Vagina (tissue), 2 donors: ENCODE measurements around the gene PWWP2B. TPM values are rescaled to one million over a fixed set of nuclear protein-coding genes. Genes with fewer than 3 reads are reported as not detected.
A peak's percentile ranks its signal among the peaks of the same experiment; 100 is the strongest.
"Not testable (repeated sequence)": the region's sequence is repeated elsewhere in the genome, so short reads cannot be mapped to it uniquely, and the experiment has no call there.

Source experiments
- DNase-seq, 2 donors: peaks; one replicate each; pipeline ENCODE4 v3.0.0-alpha.2; 2017; ENCODE audit errors: extremely low spot score in 2 of 2
- H3K27ac ChIP-seq: fragments of 200-600 bp; sonication (generic); one replicate; pipeline ENCODE4 v1.5.1; 2019
- H3K27me3 ChIP-seq: fragments of 200-600 bp; sonication (generic); one replicate; pipeline ENCODE4 v1.5.1; 2019
- H3K36me3 ChIP-seq, 2 donors: fragments of 200-600 bp; sonication (generic); one replicate each; pipeline ENCODE4 v1.5.1; 2017 to 2019
- H3K4me1 ChIP-seq: fragments of 200-600 bp; sonication (generic); one replicate; pipeline ENCODE4 v1.5.1; 2019
- H3K4me3 ChIP-seq, 2 donors: fragments of 200-600 bp; sonication (generic); 1 replicate in 1 of 2; 2 replicates in 1 of 2; pipeline ENCODE4 v1.5.1; 2016 to 2019
- H3K9me3 ChIP-seq: fragments of 200-600 bp; sonication (generic); one replicate; pipeline ENCODE4 v1.5.1; 2019
- CTCF ChIP-seq, 3 experiments: fragments of 450-650 bp in 2 of 3; fragments of 200-600 bp in 1 of 3; sonication (generic) in 1 of 3; IDR thresholded peaks; one replicate each; pipeline ENCODE4 v1.5.1; 2017 to 2019; ENCODE audit warnings: antibody characterized with exemption in 3 of 3, mild to moderate bottlenecking in 2 of 3, moderate library complexity in 2 of 3
- POLR2A ChIP-seq, 2 donors: fragments of 450-650 bp; IDR thresholded peaks; one replicate each; pipeline ENCODE4 v1.6.1; 2017; ENCODE audit warnings: antibody characterized with exemption in 2 of 2, mild to moderate bottlenecking in 2 of 2, moderate library complexity in 2 of 2
- POLR2AphosphoS5 ChIP-seq, 2 donors: sonication (generic); formaldehyde crosslinking; IDR thresholded peaks; one replicate each; pipeline ENCODE4 v1.9.0; 2017; ENCODE audit warnings: antibody characterized with exemption in 2 of 2, mild to moderate bottlenecking in 2 of 2, low read depth in 1 of 2; ENCODE audit not compliant: insufficient read depth in 1 of 2
- intact Hi-C: fragments of 100-400 bp; cut with DNase I; formaldehyde crosslinking; loops from one replicate; pipeline ENCODE4 v1.15.1; 2023
- total RNA-seq: library from RNA; depleted of rRNA; stranded (reverse); fragments of >200 nt; gene quantifications from one replicate; pipeline ENCODE4 v1.2.3, GENCODE V29; 2016

Gene PWWP2B
- total RNA-seq, 1 donor from 2014 or later: 14.7 TPM

GRCh38 chr10:132350946-132351345 lies 46.1 kb upstream of the PWWP2B start:
- Histone ChIP-seq H3K27me3 (no peaks in the 10 kb centered on the region), H3K4me1 (no peaks in the 10 kb centered on the region), H3K27ac (no peak overlapping the region), H3K9me3 (no peaks in the 10 kb centered on the region), H3K36me3 (peaks cover 0 to 6% of the 10 kb centered on the region in 2 donors), H3K4me3 (no peak overlapping the region)
- intact Hi-C loops: loop anchor here (5.0 kb wide), 1 partner anchor 129 kb away; no protein-coding TSS in a partner anchor
- DNase-seq: no peak
- TF ChIP-seq CTCF (IDR thresholded peaks at IDR 0.05) (no peak), POLR2AphosphoS5 (IDR thresholded peaks at IDR 0.05; ENCODE audit: insufficient read depth in 1 of 2, low read depth in 1 of 2) (no peak), POLR2A (IDR thresholded peaks at IDR 0.05) (no peak)

GRCh38 chr10:132351611-132352010 lies 45.4 kb upstream of the PWWP2B start:
- intact Hi-C loops: loop anchor here (5.0 kb wide), 1 partner anchor 129 kb away; no protein-coding TSS in a partner anchor
- Histone ChIP-seq H3K36me3 (peaks cover 0 to 6% of the 10 kb centered on the region in 2 donors), H3K9me3 (no peaks in the 10 kb centered on the region), H3K4me1 (no peaks in the 10 kb centered on the region), H3K27ac (no peak overlapping the region), H3K4me3 (no peak overlapping the region), H3K27me3 (no peaks in the 10 kb centered on the region)
- no peak for DNase-seq
- no peak for TF ChIP-seq POLR2AphosphoS5 (IDR thresholded peaks at IDR 0.05; ENCODE audit: insufficient read depth in 1 of 2, low read depth in 1 of 2)
- TF ChIP-seq CTCF (IDR thresholded peaks at IDR 0.05): no peak
- TF ChIP-seq POLR2A (IDR thresholded peaks at IDR 0.05): no peak

GRCh38 chr10:132352462-132353308 lies 44.3 kb upstream of the PWWP2B start:
- not testable (repeated sequence) for H3K4me1 ChIP-seq, H3K27me3 ChIP-seq, H3K36me3 ChIP-seq, H3K27ac ChIP-seq, H3K4me3 ChIP-seq, DNase-seq, H3K9me3 ChIP-seq
- TF ChIP-seq CTCF (IDR thresholded peaks at IDR 0.05): peak; percentile 57 to 83 (median 57)
- intact Hi-C loops: loop anchor here (5.0 kb wide), 1 partner anchor 130 kb away; no protein-coding TSS in a partner anchor

- Histone ChIP-seq H3K4me1 (no peaks in the 10 kb centered on the region), H3K27me3 (no peaks in the 10 kb centered on the region), H3K27ac (no peak overlapping the region), H3K36me3 (peaks cover 0 to 6% of the 10 kb centered on the region in 2 donors), H3K9me3 (no peaks in the 10 kb centered on the region), H3K4me3 (no peak overlapping the region)
- TF ChIP-seq CTCF (IDR thresholded peaks at IDR 0.05) (no peak), POLR2AphosphoS5 (IDR thresholded peaks at IDR 0.05; ENCODE audit: insufficient read depth in 1 of 2, low read depth in 1 of 2) (no peak), POLR2A (IDR thresholded peaks at IDR 0.05) (no peak)
- DNase-seq: no peak
- intact Hi-C loops: loop anchor here (5.0 kb wide), 1 partner anchor 131 kb away; no protein-coding TSS in a partner anchor
These were observed 43.3 kb upstream of the PWWP2B start for GRCh38 chr10:132353456-132354355.
